CD4-positive, alpha-beta T cell treated with Interleukin-2 at 100 ng/mL for 4 hours (primary cell): ENCODE data around the gene MKX.

ENCODE experiments used
- DNase-seq: peaks from one replicate; pipeline ENCODE4 v3.0.0-alpha.2; 2020; ENCODE audit warnings: low spot score

The MKX gene

DNA sequence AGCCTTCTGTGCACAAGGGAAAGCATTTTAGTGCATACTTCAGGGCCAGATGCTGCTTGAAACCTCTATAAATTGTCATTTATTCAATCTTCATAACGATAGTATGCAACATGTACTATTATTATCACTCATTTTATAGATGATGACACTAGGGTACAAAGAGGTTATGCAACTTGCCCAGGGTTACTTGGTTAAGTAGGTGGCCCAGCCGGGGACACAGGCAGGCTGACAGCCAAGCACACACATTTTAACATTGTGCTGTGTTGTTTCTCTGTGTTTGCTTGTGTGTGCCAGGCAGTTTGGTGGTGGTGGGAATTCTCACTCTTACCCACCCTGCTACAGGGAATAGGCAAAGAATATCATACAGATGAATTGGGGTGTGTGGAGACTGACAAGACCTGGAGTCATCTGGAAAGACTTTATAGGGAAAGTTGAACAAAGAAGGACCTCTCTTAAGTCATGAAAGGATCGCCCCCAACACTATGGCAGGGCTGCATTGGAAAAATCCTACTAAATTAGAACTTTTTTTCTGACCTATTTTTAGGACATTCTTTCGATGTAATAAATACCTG is 98.9 kb downstream of the MKX start:
- DNase-seq = no peak

- no peak for DNase-seq
These were observed 99.4 kb downstream of the MKX start for GRCh38 chr10:27646194-27646593.

- no peak for DNase-seq
These were observed 101.2 kb downstream of the MKX start for GRCh38 chr10:27644307-27644939.

DNA sequence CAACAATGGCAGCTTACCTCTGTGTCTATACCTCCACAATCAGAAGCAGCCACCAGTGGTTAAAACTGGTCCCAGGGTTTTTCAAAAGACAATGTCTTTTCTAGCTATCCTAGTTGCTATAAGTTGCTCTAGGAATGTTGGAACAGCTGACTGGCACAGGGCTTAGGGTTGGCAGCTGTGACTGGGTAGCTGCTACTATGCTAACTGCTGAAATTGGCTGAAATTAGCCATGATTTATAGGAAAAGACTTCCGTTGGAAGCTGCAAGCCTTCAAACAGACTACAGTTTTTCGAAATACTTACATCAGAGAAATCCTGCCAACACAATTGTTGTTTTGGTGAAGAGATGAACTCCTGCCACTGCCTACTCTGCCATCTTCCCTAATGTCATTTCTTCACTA is 102.3 kb downstream of the MKX start:
- no peak for DNase-seq

- no peak for DNase-seq
These were observed 103.5 kb downstream of the MKX start for GRCh38 chr10:27642023-27642589.

- DNase-seq = no peak
These were observed 107.4 kb downstream of the MKX start for GRCh38 chr10:27638071-27638750.

- no peak for DNase-seq
These were observed 108.0 kb downstream of the MKX start for GRCh38 chr10:27637601-27638000.

DNA sequence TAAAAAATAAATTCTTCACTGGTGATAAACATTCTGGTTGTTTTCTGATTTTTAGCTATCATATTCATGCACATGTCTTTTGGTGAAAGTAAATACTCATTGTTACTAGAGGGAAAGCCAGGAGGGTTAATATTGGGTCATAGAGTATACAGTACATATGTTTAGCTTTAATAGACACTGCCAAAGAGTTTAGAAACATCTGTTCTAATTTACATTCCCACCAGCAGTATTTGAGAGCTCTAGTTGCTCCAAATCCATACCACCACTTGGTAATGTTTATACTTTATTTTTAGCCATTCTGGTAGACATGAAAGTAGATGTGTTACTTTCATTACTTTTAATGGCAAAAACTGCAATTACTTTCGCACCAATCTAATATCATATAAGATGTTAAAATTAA is 108.8 kb downstream of the MKX start:
- DNase-seq = no peak

DNA sequence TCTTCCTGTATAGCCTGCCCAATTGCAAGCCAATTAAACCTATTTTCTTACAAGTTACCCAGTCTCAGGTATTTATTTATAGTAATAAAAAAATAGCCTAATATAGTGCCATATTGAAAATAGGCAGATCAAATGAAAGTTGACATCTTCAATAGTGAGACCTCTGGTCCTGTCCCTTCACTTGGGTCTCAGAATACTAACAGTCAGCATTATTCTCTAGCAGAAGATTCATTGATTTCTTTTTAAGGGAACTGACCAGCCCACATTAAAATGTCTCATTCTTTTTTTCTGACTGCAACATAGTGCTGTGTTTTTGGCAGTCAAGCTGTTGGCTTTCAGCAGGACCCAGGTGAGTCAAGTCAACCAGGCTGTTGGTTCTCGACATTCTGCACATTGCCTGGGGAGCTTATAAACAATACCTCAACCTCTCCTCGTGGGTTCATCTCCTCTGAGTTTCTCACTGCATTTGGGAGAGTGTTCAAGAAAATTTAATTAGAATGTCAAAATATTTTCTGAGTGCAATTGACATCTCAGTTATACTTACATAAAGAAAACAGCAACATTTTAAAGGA is 109.8 kb downstream of the MKX start:
- no peak for DNase-seq

GRCh38 chr10:27635290-27635689 is 110.3 kb downstream of the MKX start:
- DNase-seq = no peak

- DNase-seq = no peak
These were observed 117.0 kb downstream of the MKX start for GRCh38 chr10:27628621-27629020.

GRCh38 chr10:27626890-27627289 is 118.7 kb downstream of the MKX start:
- no peak for DNase-seq

DNA sequence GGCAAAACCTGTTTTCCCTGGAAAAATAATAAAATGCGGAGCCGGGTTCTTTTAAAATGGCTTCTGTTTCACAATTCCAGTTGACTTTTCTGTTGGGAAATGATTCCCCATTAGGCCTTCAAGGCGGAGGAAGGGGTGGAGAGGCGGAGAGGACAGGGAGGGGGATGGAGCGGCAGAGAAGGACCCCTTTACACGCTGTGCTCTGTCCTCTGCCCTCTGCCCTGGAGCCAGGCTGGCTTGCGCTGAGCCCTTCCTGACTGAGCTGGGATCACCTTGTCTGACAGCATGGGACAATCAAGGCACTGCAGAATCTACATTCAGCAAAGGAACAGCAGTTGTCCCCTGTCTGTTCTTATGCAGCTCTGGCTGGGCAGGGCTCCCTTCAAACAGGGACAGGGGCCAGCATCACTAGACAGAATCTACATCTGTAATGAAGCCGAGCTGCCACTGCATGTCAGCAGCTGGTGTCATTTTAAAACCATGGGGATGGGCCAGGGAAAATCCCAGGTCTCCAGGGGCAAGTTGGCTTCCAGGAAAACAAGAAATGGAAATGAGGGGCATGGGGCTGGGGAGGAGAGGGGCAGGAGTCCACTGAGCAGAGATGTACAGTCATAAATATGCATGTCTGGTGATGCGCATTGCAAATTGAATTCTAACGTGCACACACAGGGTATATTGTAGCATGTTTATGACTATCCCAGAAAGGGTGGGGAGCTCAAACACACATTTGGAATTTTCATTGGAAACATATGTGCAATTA is 120.0 kb downstream of the MKX start:
- DNase-seq = no peak

GRCh38 chr10:27624941-27625340 is 120.7 kb downstream of the MKX start:
- DNase-seq = no peak
